Measurements from ENCODE around the gene SLC25A1. TPM values are rescaled to one million over a fixed set of nuclear protein-coding genes. Genes with fewer than 3 reads are reported as not detected.

SLC25A1 gene
- total RNA-seq, 1 donor from 2014 or later = 63.0 TPM

DNA sequence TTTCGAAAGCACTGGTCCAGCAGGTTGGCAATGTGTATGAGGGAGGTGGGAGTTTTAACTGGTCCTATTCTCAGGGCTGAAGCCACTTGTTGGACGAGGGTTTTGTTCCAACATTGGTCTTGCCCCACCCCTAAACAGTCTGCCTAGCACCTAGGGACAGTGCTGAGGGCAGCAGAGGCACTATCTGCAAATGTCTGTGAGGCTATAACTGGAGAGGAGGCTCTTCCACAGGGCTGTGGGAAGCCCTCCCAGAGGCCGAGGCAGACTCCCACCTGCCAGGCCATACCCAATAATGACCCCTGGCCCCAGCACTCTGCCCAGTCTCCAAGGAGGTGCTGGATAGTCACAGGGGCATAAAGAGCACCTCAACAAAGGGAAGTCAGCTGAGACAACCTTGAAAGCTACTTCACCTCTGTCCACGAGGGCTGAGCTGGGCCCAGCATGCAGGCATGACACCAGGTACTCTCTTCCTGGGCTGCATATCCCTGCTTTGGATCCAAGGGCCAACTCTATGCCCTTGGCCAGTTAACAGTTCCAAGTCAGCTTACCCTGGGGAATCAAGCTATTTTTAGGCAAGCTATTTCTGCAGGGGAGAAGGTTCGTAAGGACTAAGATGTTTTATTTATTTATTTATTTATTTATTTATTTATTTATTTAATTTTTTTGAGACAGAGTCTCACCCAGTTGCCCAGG, 40.2 kb upstream of the SLC25A1 start:
- H3K36me3 ChIP-seq = no peaks in the 10 kb centered on the region
- no peak overlapping the region for H3K4me3 ChIP-seq
- ATAC-seq = peak; percentile 6
- H3K4me1 ChIP-seq = no peaks in the 10 kb centered on the region
- no peak overlapping the region for H3K27ac ChIP-seq
- no peaks in the 10 kb centered on the region for H3K27me3 ChIP-seq
- no peaks in the 10 kb centered on the region for H3K9me3 ChIP-seq
- TF ChIP-seq, protein P1, sequence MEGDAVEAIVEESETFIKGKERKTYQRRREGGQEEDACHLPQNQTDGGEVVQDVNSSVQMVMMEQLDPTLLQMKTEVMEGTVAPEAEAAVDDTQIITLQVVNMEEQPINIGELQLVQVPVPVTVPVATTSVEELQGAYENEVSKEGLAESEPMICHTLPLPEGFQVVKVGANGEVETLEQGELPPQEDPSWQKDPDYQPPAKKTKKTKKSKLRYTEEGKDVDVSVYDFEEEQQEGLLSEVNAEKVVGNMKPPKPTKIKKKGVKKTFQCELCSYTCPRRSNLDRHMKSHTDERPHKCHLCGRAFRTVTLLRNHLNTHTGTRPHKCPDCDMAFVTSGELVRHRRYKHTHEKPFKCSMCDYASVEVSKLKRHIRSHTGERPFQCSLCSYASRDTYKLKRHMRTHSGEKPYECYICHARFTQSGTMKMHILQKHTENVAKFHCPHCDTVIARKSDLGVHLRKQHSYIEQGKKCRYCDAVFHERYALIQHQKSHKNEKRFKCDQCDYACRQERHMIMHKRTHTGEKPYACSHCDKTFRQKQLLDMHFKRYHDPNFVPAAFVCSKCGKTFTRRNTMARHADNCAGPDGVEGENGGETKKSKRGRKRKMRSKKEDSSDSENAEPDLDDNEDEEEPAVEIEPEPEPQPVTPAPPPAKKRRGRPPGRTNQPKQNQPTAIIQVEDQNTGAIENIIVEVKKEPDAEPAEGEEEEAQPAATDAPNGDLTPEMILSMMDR (IDR thresholded peaks at IDR 0.05) = no peak
- intact Hi-C loops (cut with DNase I) = no loop called here
- no peak for DNase-seq

DNA sequence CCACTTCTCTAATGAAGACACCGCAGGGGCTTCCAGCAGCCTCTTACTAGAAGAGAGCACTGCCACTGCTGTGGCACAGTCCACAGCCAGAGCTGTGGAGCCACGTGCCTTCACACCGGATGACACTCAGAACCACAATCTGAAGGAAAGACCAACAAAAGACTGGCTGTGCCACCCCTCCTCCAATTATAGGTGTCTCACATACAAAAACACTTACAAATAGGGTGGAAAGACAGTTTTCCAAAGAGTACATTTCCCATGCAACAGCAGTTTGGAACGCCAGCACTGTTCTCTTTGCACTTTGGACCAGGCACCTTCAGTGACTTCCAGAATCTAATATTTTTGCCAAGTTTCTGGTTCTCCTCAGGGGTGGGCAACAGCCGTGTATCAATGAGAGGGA, 38.0 kb upstream of the SLC25A1 start:
- ATAC-seq = no peak
- Histone ChIP-seq H3K27me3 (no peaks in the 10 kb centered on the region), H3K4me1 (no peaks in the 10 kb centered on the region), H3K36me3 (no peaks in the 10 kb centered on the region), H3K27ac (no peak overlapping the region), H3K9me3 (no peaks in the 10 kb centered on the region), H3K4me3 (no peak overlapping the region)
- TF ChIP-seq, protein P1 (IDR thresholded peaks at IDR 0.05) = no peak
- no peak for DNase-seq
- intact Hi-C loops (cut with DNase I) = no loop called here

DNA sequence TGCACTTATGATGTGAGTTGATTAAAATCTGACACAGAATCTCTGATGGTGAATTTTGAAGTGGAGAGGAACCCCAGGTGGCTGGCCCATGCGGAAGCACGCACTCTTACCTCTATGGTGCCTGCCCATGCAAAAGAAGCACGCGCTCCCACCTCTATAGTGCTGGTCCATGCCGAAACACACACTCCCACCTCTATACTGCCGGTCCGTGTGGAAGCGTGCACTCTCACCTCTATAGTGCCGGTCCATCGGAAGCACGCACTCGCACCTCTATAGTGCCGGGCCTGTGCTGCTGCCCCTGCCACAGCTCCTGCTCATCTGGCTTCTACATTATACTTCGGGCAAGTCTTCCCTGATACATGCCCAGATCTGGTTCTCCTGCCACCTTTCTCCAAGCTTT, 36.8 kb upstream of the SLC25A1 start:
- H3K9me3 ChIP-seq = no peaks in the 10 kb centered on the region
- no peaks in the 10 kb centered on the region for H3K27me3 ChIP-seq
- no peaks in the 10 kb centered on the region for H3K4me1 ChIP-seq
- TF ChIP-seq, protein P1 (IDR thresholded peaks at IDR 0.05) = no peak
- no peaks in the 10 kb centered on the region for H3K36me3 ChIP-seq
- DNase-seq (no peak), ATAC-seq (peak; percentile 27)
- H3K27ac ChIP-seq = no peak overlapping the region
- intact Hi-C loops (cut with DNase I) = no loop called here
- H3K4me3 ChIP-seq = no peak overlapping the region

DNA sequence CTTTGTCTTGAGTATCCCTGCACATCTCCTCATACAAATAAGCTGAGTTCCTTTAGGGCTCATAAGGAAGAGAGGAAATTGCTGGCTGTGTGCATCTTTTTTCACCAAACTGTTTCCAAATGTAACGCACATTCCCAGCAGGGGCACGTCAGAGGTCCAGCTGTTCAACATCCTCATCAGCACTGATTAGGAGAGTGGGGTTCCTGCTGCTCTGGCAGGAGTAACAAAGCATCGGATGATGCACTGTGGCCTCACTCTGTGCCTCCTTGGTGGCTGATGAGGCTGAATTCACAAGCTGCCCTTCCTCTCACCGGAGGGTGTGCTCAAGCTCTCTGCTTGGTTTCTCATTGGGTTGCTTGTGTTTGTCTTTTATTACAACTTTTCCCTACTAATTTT, 35.5 kb upstream of the SLC25A1 start:
- H3K27ac ChIP-seq = no peak overlapping the region
- no peaks in the 10 kb centered on the region for H3K4me1 ChIP-seq
- TF ChIP-seq, protein P1 (IDR thresholded peaks at IDR 0.05) = no peak
- H3K4me3 ChIP-seq = no peak overlapping the region
- H3K27me3 ChIP-seq = no peaks in the 10 kb centered on the region
- H3K9me3 ChIP-seq = no peaks in the 10 kb centered on the region
- no peaks in the 10 kb centered on the region for H3K36me3 ChIP-seq
- intact Hi-C loops (cut with DNase I) = no loop called here
- DNase-seq = no peak
- peak; percentile 51 for ATAC-seq

DNA sequence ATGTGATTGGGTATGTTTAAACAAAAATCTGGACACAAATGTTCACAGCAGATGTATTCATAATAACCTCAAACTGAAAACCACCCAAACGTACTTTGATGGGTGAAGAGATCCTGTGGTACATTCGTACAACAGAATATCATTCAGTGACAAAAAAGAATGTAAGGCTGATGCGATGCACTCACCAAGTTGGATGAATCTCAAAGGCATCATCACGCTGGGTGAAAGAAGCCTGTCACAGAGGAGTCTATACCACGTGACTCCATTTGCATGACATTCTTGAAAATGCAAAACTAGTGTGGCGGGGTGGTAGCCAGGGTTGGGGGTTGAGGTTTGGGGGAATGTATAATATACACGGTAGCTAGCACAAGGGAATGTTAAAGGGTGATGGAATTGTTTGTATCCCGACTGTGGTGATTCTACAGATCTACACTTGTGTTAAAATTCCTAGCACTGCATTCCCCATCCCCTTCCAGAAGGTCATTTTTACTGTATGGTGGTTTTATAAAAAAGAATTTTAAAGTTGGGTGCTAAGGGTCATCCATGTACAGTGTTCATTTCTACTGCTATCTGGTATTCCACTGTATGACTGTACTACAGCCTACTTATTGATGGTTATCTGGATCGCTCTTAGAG, 35.0 kb upstream of the SLC25A1 start:
- Histone ChIP-seq H3K27ac (no peak overlapping the region), H3K4me1 (no peaks in the 10 kb centered on the region), H3K36me3 (no peaks in the 10 kb centered on the region), H3K4me3 (no peak overlapping the region), H3K27me3 (no peaks in the 10 kb centered on the region), H3K9me3 (no peaks in the 10 kb centered on the region)
- TF ChIP-seq, protein P1 (IDR thresholded peaks at IDR 0.05) = no peak
- no peak for ATAC-seq
- no peak for DNase-seq
- intact Hi-C loops (cut with DNase I) = no loop called here
